GM18507 (cell line): Measurements from ENCODE around the gene CFAP20.
"Not testable (repeated sequence)": the region's sequence is repeated elsewhere in the genome, so short reads cannot be mapped to it uniquely, and the experiment has no call there.

Experiments
- DNase-seq: peaks from one replicate; pipeline ENCODE4 v3.0.0; 2011; ENCODE audit warnings: low read depth; ENCODE audit not compliant: insufficient read length; ENCODE audit errors: extremely low spot score
- FAIRE-seq: peaks from 2 replicates; lab custom pipeline; 2011; peaks lifted over from hg19 to GRCh38; lab: Jason Lieb, UNC

The CFAP20 gene

GRCh38 chr16:58099956-58100300, 29.3 kb downstream of the CFAP20 start:
- FAIRE-seq = no peak
- DNase-seq = no peak

- FAIRE-seq = no peak
- no peak for DNase-seq
These were observed 29.9 kb downstream of the CFAP20 start for GRCh38 chr16:58099097-58099955.

GRCh38 chr16:58098207-58099096, 30.7 kb downstream of the CFAP20 start:
- FAIRE-seq (no peak), DNase-seq (no peak)

- DNase-seq (no peak), FAIRE-seq (no peak)
These were observed 32.9 kb downstream of the CFAP20 start for GRCh38 chr16:58096249-58096648.

- not testable (repeated sequence) for FAIRE-seq, DNase-seq
These were observed 33.6 kb downstream of the CFAP20 start for GRCh38 chr16:58095575-58095960.

- DNase-seq = no peak
- no peak for FAIRE-seq
These were observed 34.2 kb downstream of the CFAP20 start for GRCh38 chr16:58094791-58095574.

GRCh38 chr16:58094026-58094425, 35.2 kb downstream of the CFAP20 start:
- DNase-seq = no peak
- FAIRE-seq = no peak

GRCh38 chr16:58090396-58090795, 38.8 kb downstream of the CFAP20 start:
- FAIRE-seq, DNase-seq: not testable (repeated sequence)

- DNase-seq (no peak), FAIRE-seq (no peak)
These were observed 41.1 kb downstream of the CFAP20 start for GRCh38 chr16:58088091-58088490.

GRCh38 chr16:58087209-58087913, 41.8 kb downstream of the CFAP20 start:
- FAIRE-seq (no peak), DNase-seq (no peak)

GRCh38 chr16:58086381-58087208, 42.6 kb downstream of the CFAP20 start:
- no peak for DNase-seq
- FAIRE-seq = no peak

- FAIRE-seq = no peak
These were observed 43.5 kb downstream of the CFAP20 start for GRCh38 chr16:58085584-58086251.

GRCh38 chr16:58085171-58085570, 44.0 kb downstream of the CFAP20 start:
- no peak for FAIRE-seq
- no peak for DNase-seq

More at GRCh38 chr16:58085584-58086251, 43.5 kb downstream of the CFAP20 start:
- DNase-seq = no peak

- FAIRE-seq (no peak), DNase-seq (no peak)
These were observed 44.5 kb downstream of the CFAP20 start for GRCh38 chr16:58084635-58085034.

GRCh38 chr16:58082381-58082780, 46.8 kb downstream of the CFAP20 start:
- DNase-seq (no peak), FAIRE-seq (no peak)

GRCh38 chr16:58080657-58081056, 48.5 kb downstream of the CFAP20 start:
- FAIRE-seq, DNase-seq: not testable (repeated sequence)

GRCh38 chr16:58077796-58078195, 51.4 kb downstream of the CFAP20 start:
- FAIRE-seq (no peak), DNase-seq (no peak)

- DNase-seq (no peak), FAIRE-seq (no peak)
These were observed 52.7 kb downstream of the CFAP20 start for GRCh38 chr16:58076514-58076913.
